ENCODE results near the gene OR1I1.

GRCh38 chr19:15129856-15130585 lies 48.0 kb downstream of the OR1I1 start:
- TF ChIP-seq CTCF (IDR thresholded peaks at IDR 0.05) = no peak
- TF ChIP-seq POLR2A (IDR thresholded peaks at IDR 0.05) = no peak

All from testis (tissue), 2 donors.